Measurements from ENCODE around the gene KLHL30.

Gene KLHL30

DNA sequence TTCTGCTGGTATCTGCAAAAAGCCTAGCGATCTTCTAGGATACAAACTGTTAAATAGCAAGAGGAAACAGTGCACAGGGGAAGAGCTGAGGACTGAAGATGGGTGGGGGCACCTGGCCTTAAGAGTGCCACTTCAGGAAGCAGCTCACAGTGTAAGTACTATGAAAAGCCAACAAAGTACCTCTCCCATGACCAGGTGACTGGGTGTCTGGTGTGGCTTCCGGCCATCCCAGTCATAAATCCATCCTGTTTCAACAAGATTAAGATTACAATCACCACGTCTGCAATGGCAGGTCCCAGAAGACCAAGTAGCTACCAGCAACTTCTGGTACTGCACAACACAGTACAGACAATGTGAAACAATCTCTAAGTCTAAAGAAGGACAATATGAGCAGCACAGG, 36.2 kb downstream of the KLHL30 start:
- DNase-seq (ENCODE audit: low spot score) = no peak

- no peak for DNase-seq (ENCODE audit: low spot score)
Observed at GRCh38 chr2:238176613-238177012, 38.1 kb downstream of the KLHL30 start.

DNA sequence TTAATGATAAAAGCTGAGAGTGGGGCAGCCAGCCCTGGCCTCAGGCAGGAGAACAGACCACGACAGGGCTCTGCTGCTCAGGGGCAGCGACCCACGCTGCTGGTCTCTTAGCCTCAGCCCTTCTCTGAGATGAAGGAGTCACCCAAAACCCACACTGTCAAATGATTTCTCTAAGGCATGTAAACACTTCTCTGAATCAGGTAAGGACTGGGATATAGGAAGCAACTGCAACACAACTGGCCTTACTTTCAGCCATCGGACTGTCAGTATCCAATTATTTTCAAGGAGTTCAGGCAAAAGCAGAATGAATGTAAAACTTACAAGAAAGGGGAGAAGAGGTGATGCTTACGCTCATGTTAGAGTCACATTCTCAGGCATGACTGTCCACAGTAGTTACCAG, 42.1 kb downstream of the KLHL30 start:
- DNase-seq (ENCODE audit: low spot score) = no peak

DNA sequence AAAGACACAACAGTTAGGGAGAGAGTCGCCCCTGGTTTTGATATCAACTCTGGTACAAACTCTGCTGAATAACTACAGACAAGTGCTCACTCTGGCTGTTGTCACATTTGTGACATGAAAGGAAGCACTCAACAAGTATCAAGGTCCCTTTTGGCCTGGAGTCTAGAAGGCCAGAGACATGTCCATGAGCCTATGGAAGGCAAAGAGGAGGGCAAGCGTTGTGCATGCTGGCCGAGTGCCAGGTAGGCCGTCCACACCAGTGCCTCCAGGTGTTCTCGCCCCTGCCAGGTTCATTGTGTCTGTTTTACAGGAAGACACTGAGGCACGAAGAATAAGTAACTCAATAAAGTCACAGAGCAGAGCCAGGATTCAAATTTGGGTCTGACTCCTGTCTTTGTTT, 43.9 kb downstream of the KLHL30 start:
- DNase-seq (ENCODE audit: low spot score) = no peak

GRCh38 chr2:238183821-238184220, 45.4 kb downstream of the KLHL30 start:
- no peak for DNase-seq (ENCODE audit: low spot score)

- no peak for DNase-seq (ENCODE audit: low spot score)
Observed at GRCh38 chr2:238187618-238188548, 49.4 kb downstream of the KLHL30 start.

DNA sequence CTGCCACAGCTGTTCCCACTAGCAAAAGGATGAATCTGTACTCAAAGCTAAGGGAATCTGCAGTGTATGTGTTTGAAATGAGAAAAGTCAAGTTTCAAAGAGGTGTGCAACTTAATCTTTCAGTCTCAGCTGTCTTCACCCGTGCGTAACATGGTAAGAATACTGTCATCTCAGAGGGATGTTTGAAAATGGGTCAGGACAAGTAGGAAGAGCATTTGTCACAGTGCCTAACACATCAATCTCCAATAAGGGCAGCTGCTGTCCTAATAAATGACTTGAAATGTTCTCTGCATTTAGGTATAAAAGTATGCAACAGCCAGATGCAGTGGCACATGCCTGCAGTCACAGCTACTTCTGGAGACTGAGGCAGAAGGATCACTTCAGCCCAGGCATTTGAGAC, 52.0 kb downstream of the KLHL30 start:
- DNase-seq (ENCODE audit: low spot score) = no peak

Data from RKO (cell line).